Astrocyte of the spinal cord (primary cell): ENCODE data around the gene MAP7.

Source experiments
- DNase-seq: peaks from one replicate; pipeline ENCODE4 v3.0.0; 2011; ENCODE audit warnings: low read depth, low spot score
- H3K4me3 ChIP-seq: 2 replicates; pipeline ENCODE4 v1.5.1; 2011; ENCODE audit warnings: low read depth, mild to moderate bottlenecking, low read length, moderate library complexity
- CTCF ChIP-seq: IDR thresholded peaks from 2 replicates; pipeline ENCODE4 v1.5.1; 2012; ENCODE audit warnings: low read depth, mild to moderate bottlenecking, low read length, inconsistent platforms
- in situ Hi-C: cut with HindIII; loops from 2 replicates; pipeline ENCODE4 v1.10.0; 2017; ENCODE audit warnings: low sequenced_read_pairs

The MAP7 gene

DNA sequence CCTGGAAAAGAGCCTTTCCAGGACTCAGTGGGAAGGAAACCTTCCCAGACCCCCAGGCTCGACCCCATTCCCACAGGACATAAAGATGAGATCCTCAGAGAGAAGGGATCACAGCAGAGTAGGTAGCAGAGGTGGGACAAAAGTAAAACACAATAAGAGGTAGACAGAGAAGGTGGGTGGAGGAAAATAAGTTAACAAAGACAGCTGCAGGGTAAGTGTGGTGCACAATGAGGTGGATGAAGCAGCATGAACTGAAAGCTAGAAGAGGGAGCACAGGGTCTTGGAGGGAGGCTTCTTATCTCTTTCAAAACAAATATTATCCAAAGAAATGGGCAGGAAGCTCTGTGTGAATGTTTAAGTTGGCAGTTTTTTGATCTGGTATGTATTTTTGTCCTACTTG lies 14.0 kb upstream of the MAP7 start:
- TF ChIP-seq CTCF, result no peak
- DNase-seq, result no peak
- H3K4me3 ChIP-seq, result no peak overlapping the region
- in situ Hi-C loops, result no loop called here

- no peak for TF ChIP-seq CTCF
- DNase-seq, result no peak
- in situ Hi-C loops, result no loop called here
- H3K4me3 ChIP-seq, result no peak overlapping the region
Measured at GRCh38 chr6:136563386-136564152, 13.3 kb upstream of the MAP7 start.

- no peak for TF ChIP-seq CTCF
- in situ Hi-C loops, result no loop called here
- DNase-seq, result no peak
- H3K4me3 ChIP-seq, result no peak overlapping the region
Measured at GRCh38 chr6:136562211-136562610, 12.0 kb upstream of the MAP7 start.

DNA sequence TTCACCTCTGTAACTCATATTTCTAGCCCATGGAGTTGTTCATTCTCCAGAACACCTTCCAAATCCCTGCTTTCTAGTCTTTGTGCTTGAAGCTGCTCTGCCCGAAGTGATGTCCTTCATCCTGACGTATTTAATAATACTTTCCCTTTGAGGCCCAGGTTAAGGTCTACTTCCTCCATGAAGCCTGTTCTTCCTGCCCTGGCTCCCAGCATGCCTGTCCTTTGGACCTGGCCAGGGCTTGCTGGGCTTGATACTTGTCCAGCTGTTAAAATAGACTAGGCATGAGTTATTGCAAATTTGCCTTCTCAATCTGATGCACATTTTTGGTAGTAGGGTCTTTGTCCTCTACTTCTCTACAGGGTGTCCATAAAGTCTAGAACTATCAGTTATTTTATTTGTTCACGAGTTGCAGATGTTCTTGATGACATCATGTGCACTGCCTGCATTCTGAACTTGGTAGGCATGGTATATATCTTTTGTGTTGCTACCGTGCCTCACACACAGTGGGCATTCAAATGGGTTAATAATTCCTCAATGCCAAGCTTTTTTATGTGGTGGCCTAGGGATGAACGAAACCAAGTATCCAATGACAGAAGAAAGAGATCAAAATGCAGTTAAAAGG lies 3.1 kb upstream of the MAP7 start:
- TF ChIP-seq CTCF, result no peak
- no peak for DNase-seq
- H3K4me3 ChIP-seq, result no peak overlapping the region
- in situ Hi-C loops, result no loop called here

DNA sequence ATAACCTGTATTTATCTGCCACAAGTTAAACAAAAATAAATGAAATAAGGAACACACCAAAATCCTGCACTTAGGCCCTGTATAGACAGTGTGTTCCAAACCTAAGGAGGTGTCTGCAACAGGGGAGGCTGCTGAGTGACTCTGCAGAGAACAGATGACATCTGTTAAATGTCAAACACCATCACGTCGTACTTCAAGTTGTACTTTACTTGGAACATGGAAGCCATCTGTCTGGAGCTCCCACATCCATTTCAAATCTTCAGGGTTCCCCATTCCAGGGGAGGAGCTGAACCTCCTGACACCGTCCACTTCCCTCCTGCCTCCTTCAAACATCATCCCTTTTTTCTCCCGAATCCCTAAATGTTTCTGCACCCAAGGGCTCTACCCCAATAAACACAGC lies 1.8 kb upstream of the MAP7 start:
- no peak overlapping the region for H3K4me3 ChIP-seq
- no peak for DNase-seq
- no peak for TF ChIP-seq CTCF
- in situ Hi-C loops, result no loop called here

GRCh38 chr6:136551103-136551502 lies 881 bp upstream of the MAP7 start:
- in situ Hi-C loops, result no loop called here
- no peak for TF ChIP-seq CTCF
- no peak overlapping the region for H3K4me3 ChIP-seq
- no peak for DNase-seq
